ENCODE data around the gene MTURN. TPM values are rescaled to one million over a fixed set of nuclear protein-coding genes. Genes with fewer than 3 reads are reported as not detected.

Gene MTURN
- total RNA-seq, 2 donors from 2014 or later, result 4.7 to 8.1 TPM

- Mint-ChIP-seq H3K9me3 (no peaks in the 10 kb centered on the region), H3K36me3 (peaks cover 0 to under 1% of the 10 kb centered on the region in 2 donors), H3K27ac (no peak overlapping the region)
- DNase-seq (ENCODE audit: low spot score in 2 of 2) (no peak), ATAC-seq (no peak)
These were observed 14.8 kb upstream of the MTURN start for GRCh38 chr7:30119890-30120577.

- DNase-seq (ENCODE audit: low spot score in 2 of 2) (no peak), ATAC-seq (no peak)
- Mint-ChIP-seq H3K27ac (peak overlapping the region; percentile 44 to 56), H3K36me3 (no peaks in the 10 kb centered on the region), H3K9me3 (no peaks in the 10 kb centered on the region)
These were observed 813 bp upstream of the MTURN start for GRCh38 chr7:30133736-30134610.

- peak overlapping the region; percentile 68 to 77 for H3K27ac Mint-ChIP-seq
These were observed 723 bp downstream of the MTURN start for GRCh38 chr7:30135301-30136116.

GRCh38 chr7:30136117-30136731, 1.4 kb downstream of the MTURN start:
- no peak for DNase-seq (ENCODE audit: low spot score in 2 of 2)

More at GRCh38 chr7:30135301-30136116, 723 bp downstream of the MTURN start:
- Mint-ChIP-seq H3K9me3 (no peaks in the 10 kb centered on the region), H3K36me3 (no peaks in the 10 kb centered on the region)
- DNase-seq (ENCODE audit: low spot score in 2 of 2) (peak; percentile 49 to 65), ATAC-seq (peak; percentile 49 to 57)

GRCh38 chr7:30136743-30137485, 2.1 kb downstream of the MTURN start:
- Mint-ChIP-seq H3K9me3 (no peaks in the 10 kb centered on the region), H3K36me3 (no peaks in the 10 kb centered on the region), H3K27ac (no peak overlapping the region)
- ATAC-seq (no peak), DNase-seq (ENCODE audit: low spot score in 2 of 2) (no peak)

More at GRCh38 chr7:30136117-30136731, 1.4 kb downstream of the MTURN start:
- Mint-ChIP-seq H3K27ac (peak overlapping the region in 1 of 2 donors; percentile 77), H3K36me3 (no peaks in the 10 kb centered on the region), H3K9me3 (no peaks in the 10 kb centered on the region)
- no peak for ATAC-seq

- no peak overlapping the region for H3K27ac Mint-ChIP-seq
- DNase-seq (ENCODE audit: low spot score in 2 of 2), result no peak
- H3K9me3 Mint-ChIP-seq, result no peaks in the 10 kb centered on the region
- ATAC-seq, result no peak
- H3K36me3 Mint-ChIP-seq, result no peaks in the 10 kb centered on the region
These were observed 5.1 kb downstream of the MTURN start for GRCh38 chr7:30139836-30140384.

- ATAC-seq, result no peak
- DNase-seq (ENCODE audit: low spot score in 2 of 2), result no peak
- Mint-ChIP-seq H3K9me3 (no peaks in the 10 kb centered on the region), H3K36me3 (no peaks in the 10 kb centered on the region), H3K27ac (no peak overlapping the region)
These were observed 5.7 kb downstream of the MTURN start for GRCh38 chr7:30140456-30140855.

GRCh38 chr7:30142710-30143109, 7.9 kb downstream of the MTURN start:
- H3K36me3 Mint-ChIP-seq, result no peaks in the 10 kb centered on the region
- H3K27ac Mint-ChIP-seq, result no peak overlapping the region
- DNase-seq (ENCODE audit: low spot score in 2 of 2) (no peak), ATAC-seq (no peak)
- no peaks in the 10 kb centered on the region for H3K9me3 Mint-ChIP-seq

- H3K9me3 Mint-ChIP-seq, result no peaks in the 10 kb centered on the region
- H3K27ac Mint-ChIP-seq, result no peak overlapping the region
- H3K36me3 Mint-ChIP-seq, result no peaks in the 10 kb centered on the region
- DNase-seq (ENCODE audit: low spot score in 2 of 2) (no peak), ATAC-seq (peak; percentile 57 to 84)
These were observed 9.0 kb downstream of the MTURN start for GRCh38 chr7:30143748-30144251.

- ATAC-seq (no peak), DNase-seq (ENCODE audit: low spot score in 2 of 2) (no peak)
- H3K36me3 Mint-ChIP-seq, result peaks cover 0 to under 1% of the 10 kb centered on the region in 2 donors
- H3K27ac Mint-ChIP-seq, result no peak overlapping the region
- no peaks in the 10 kb centered on the region for H3K9me3 Mint-ChIP-seq
These were observed 10.0 kb downstream of the MTURN start for GRCh38 chr7:30144657-30145306.

GRCh38 chr7:30145426-30145970, 10.7 kb downstream of the MTURN start:
- DNase-seq (ENCODE audit: low spot score in 2 of 2), result no peak
- Mint-ChIP-seq H3K36me3 (peaks cover 0 to 8% of the 10 kb centered on the region in 2 donors), H3K9me3 (no peaks in the 10 kb centered on the region), H3K27ac (no peak overlapping the region)
- no peak for ATAC-seq

- no peak overlapping the region for H3K27ac Mint-ChIP-seq
- peaks cover 0 to 8% of the 10 kb centered on the region in 2 donors for H3K36me3 Mint-ChIP-seq
- DNase-seq (ENCODE audit: low spot score in 2 of 2) (no peak), ATAC-seq (peak in 1 of 2 donors; percentile 35)
- no peaks in the 10 kb centered on the region for H3K9me3 Mint-ChIP-seq
These were observed 11.4 kb downstream of the MTURN start for GRCh38 chr7:30146127-30146612.

- ATAC-seq (no peak), DNase-seq (ENCODE audit: low spot score in 2 of 2) (no peak)
- Mint-ChIP-seq H3K36me3 (peaks cover 0 to 8% of the 10 kb centered on the region in 2 donors), H3K9me3 (no peaks in the 10 kb centered on the region), H3K27ac (no peak overlapping the region)
These were observed 12.4 kb downstream of the MTURN start for GRCh38 chr7:30147223-30147622.

- H3K27ac Mint-ChIP-seq, result no peak overlapping the region
- no peaks in the 10 kb centered on the region for H3K9me3 Mint-ChIP-seq
- peaks cover 0 to 8% of the 10 kb centered on the region in 2 donors for H3K36me3 Mint-ChIP-seq
- no peak for DNase-seq (ENCODE audit: low spot score in 2 of 2)
- ATAC-seq, result no peak
These were observed 13.0 kb downstream of the MTURN start for GRCh38 chr7:30147785-30148184.

Measured in activated naive CD4-positive, alpha-beta T cell treated with anti-CD3 and anti-CD28 coated beads, Interleukin-2, amount 50 U/mL, for 72 hours (primary cell).